ENCODE results near the gene NFRKB.
"Not testable (repeated sequence)": the region's sequence is repeated elsewhere in the genome, so short reads cannot be mapped to it uniquely, and the experiment has no call there.

Gene NFRKB

GRCh38 chr11:129888451-129888850 lies 6.9 kb downstream of the NFRKB start:
- DNase-seq, result peak in 5 of 6 experiments; percentile 2 to 59 (median 34)

- DNase-seq, result no peak
These were observed 10.0 kb downstream of the NFRKB start for GRCh38 chr11:129885381-129885780.

GRCh38 chr11:129884581-129884980 lies 10.8 kb downstream of the NFRKB start:
- no peak for DNase-seq

- peak; percentile 10 to 52 (median 28) for DNase-seq
These were observed 13.7 kb downstream of the NFRKB start for GRCh38 chr11:129881570-129882170.

- DNase-seq, result no peak
These were observed 15.1 kb downstream of the NFRKB start for GRCh38 chr11:129880311-129880710.

- no peak for DNase-seq
These were observed 23.5 kb downstream of the NFRKB start for GRCh38 chr11:129871914-129872313.

- DNase-seq, result not testable (repeated sequence)
These were observed 26.8 kb downstream of the NFRKB start for GRCh38 chr11:129868626-129869025.

GRCh38 chr11:129866311-129866710 lies 29.1 kb downstream of the NFRKB start:
- no peak for DNase-seq

GRCh38 chr11:129865701-129866100 lies 29.7 kb downstream of the NFRKB start:
- DNase-seq, result no peak

- DNase-seq, result no peak
These were observed 30.6 kb downstream of the NFRKB start for GRCh38 chr11:129864811-129865210.

- DNase-seq, result no peak
These were observed 33.5 kb downstream of the NFRKB start for GRCh38 chr11:129861702-129862522.

GRCh38 chr11:129856036-129856435 lies 39.3 kb downstream of the NFRKB start:
- DNase-seq, result no peak

- no peak for DNase-seq
These were observed 40.3 kb downstream of the NFRKB start for GRCh38 chr11:129855086-129855485.

- DNase-seq, result no peak
These were observed 41.1 kb downstream of the NFRKB start for GRCh38 chr11:129854232-129854805.

GRCh38 chr11:129853518-129854231 lies 41.7 kb downstream of the NFRKB start:
- peak; percentile 47 to 95 (median 82) for DNase-seq

GRCh38 chr11:129852125-129852740 lies 43.1 kb downstream of the NFRKB start:
- no peak for DNase-seq

- DNase-seq, result no peak
These were observed 45.8 kb downstream of the NFRKB start for GRCh38 chr11:129849447-129850130.

- not testable (repeated sequence) for DNase-seq
These were observed 48.0 kb downstream of the NFRKB start for GRCh38 chr11:129847361-129847760.

- DNase-seq, result peak in 1 of 6 experiments; percentile 23
These were observed 48.7 kb downstream of the NFRKB start for GRCh38 chr11:129846508-129847335.
